NCI-H2081 treated with DMSO at 0.1 percent for 48 hours (cell line): ENCODE measurements around the gene MND1.
"Not testable (repeated sequence)": the region's sequence is repeated elsewhere in the genome, so short reads cannot be mapped to it uniquely, and the experiment has no call there.

ENCODE experiments used
- DNase-seq: peaks from one replicate; lab custom pipeline; 2025; lab: John Stamatoyannopoulos, UW

The MND1 gene

GRCh38 chr4:153440475-153440874, 96.0 kb downstream of the MND1 start:
- no peak for DNase-seq

GRCh38 chr4:153447175-153447905, 102.9 kb downstream of the MND1 start:
- no peak for DNase-seq

DNA sequence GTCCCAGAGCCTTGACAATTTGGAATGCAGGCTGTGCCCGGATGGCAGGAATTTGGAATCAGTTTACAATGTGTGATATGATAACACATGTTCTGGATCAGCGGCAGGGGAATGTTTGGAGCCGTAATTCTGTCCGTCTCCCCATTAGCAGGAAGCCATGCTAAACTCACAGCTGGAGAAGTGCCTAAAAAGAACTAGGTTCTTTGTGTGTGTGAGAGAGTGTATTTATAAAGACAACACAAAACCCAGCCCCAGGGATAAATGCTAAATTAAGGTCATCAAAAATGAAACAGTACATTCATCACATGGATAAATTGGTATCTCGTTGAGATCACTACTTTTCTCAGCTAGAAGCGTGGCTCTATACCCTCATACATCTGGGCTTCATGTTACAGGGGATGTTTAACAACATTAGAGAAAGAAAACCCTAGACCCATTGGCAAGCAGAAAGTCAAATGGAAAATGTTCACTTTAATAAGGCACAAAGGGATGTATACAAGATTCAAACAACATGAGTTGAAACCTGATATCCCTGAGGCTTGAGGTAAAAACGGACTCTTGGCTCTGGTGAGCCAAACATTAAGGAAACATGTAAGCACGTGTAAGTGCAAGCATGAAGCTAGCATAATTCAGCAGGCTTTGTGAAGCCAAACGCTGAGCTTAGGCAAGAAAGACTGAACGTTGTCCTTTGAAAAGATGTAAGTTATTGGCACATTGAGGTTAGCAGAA, 103.7 kb downstream of the MND1 start:
- peak; percentile 5 for DNase-seq

- no peak for DNase-seq
Observed at GRCh38 chr4:153449338-153449737, 104.8 kb downstream of the MND1 start.

- DNase-seq, result no peak
Observed at GRCh38 chr4:153450544-153450917, 106.0 kb downstream of the MND1 start.

DNA sequence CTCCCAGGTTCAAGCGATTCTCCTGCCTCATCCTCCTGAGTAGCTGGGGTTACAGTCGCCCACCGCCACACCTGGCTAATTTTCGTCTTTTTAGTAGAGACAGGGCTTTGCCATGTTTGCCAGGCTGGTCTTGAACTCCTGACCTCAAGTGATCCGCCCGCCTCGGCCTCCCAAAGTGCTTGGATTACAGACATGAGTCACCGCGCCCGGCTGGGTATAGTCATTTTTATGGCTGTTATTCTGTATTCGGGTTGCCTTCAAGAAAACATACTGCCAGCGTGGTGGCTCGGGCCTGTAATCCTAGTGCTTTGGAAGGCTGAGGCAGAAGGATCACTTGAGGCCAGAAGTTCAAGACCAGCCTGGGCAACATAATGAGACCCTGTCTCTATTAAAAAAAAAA, 106.7 kb downstream of the MND1 start:
- DNase-seq, result not testable (repeated sequence)

DNA sequence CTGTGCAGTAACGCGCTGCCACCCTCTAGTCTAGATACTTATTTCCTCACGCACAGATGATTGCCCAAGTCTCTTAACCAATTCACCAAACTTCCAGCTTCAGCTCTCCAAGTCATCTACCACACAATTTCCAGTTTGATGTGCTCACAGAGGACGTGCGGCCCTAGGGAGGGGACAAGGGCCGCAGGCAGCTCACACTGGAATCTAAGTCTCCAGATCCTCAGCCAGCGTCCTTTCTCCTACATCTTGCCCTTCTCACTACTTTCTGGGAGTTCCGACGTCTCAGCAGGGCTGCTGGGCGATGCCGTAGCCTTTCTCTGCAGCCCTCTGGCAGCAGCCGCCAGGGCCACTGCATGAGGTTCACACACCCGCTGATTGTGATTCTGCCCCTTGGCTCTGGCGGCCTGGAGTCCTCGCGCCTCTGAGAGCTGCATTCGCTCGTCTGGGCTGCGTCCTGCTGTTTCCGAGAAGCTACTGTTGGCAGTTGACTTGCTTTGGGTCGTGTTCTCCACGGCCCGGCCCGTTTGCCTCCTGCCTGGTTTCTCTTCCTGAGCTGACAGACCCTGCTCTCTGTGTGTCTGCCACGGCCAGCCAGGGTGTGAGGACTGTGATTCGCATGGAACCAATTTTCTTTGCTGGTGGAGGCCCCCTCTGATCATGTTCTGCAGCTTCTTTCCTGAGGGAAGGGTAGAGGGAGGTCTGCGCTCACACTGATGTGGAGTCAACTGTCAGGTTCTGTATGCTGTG, 107.6 kb downstream of the MND1 start:
- DNase-seq, result no peak

- no peak for DNase-seq
Observed at GRCh38 chr4:153452658-153453378, 108.3 kb downstream of the MND1 start.

DNA sequence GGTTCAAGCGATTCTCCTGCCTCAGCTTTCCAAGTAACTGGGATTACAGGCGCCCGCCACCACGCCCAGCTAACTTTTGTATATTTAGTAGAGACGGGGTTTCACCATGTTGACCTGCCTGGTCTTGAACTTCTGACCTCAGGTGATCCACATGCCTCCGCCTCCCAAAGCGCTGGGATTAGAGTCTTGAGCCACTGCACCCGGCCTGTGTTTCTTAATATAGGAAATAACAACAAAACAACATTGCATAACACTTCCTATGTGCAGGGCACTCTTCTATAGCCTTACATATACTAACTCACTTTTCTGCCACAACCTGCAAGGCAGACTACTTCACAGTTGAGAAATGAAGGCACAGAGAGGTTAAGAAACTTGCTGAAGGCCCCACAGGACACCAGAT, 108.9 kb downstream of the MND1 start:
- DNase-seq, result no peak

GRCh38 chr4:153458969-153459368, 114.5 kb downstream of the MND1 start:
- no peak for DNase-seq

DNA sequence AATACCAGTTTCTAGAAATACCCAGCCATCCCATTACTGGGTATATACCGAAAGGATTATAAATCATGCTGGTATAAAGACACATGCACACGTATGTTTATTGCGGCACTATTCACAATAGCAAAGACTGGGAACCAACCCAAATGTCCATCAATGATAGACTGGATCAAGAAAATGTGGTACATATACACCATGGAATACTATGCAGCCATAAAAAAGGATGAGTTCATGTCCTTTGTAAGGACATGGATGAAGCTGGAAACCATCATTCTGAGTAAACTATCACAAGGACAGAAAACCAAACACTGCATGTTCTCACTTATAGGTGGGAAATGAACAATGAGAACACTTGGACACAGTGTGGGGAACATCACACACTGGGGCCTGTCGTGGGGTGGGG, 117.1 kb downstream of the MND1 start:
- DNase-seq, result not testable (repeated sequence)

DNA sequence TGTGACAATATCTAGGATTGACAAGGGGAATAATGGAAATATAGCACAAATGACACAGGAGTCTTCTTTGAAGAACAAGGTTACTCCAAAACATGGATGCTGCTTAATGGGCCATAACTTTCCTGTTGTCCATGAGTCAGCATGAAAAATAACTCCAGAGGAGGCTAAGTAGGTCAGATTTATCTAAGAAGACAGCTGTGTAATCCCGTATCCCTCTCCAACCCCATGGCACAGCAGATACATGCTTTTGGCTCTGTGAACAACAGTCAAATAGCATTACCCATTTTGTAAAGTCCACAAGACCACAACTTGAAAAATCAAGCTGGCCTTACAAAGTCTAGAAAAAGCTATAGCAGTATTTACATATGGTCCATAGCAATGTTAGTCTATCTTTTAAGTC, 119.6 kb downstream of the MND1 start:
- DNase-seq, result no peak
